Measurements from ENCODE around the gene GYS2. TPM values are rescaled to one million over a fixed set of nuclear protein-coding genes. Genes with fewer than 3 reads are reported as not detected.
"Not testable (repeated sequence)": the region's sequence is repeated elsewhere in the genome, so short reads cannot be mapped to it uniquely, and the experiment has no call there.

GYS2 gene
- total RNA-seq, 6 experiments from 2014 or later = not detected

- no peak overlapping the region for H3K4me3 Mint-ChIP-seq
These were observed 42.5 kb upstream of the GYS2 start for GRCh38 chr12:21647179-21647578.

GRCh38 chr12:21645041-21645500, 40.4 kb upstream of the GYS2 start:
- Mint-ChIP-seq H3K27ac (peak overlapping the region; percentile 56), H3K36me3 (ENCODE audit: low read depth) (peaks cover 57% of the 10 kb centered on the region), H3K4me1 (ENCODE audit: low read depth) (peaks cover 26% of the 10 kb centered on the region)
- H3K27me3 Mint-ChIP-seq (ENCODE audit: insufficient read depth); H3K9me3 Mint-ChIP-seq; H3K4me3 Mint-ChIP-seq; DNase-seq: not testable (repeated sequence)

More at GRCh38 chr12:21647179-21647578, 42.5 kb upstream of the GYS2 start:
- Mint-ChIP-seq H3K4me1 (ENCODE audit: low read depth) (peaks cover 38% of the 10 kb centered on the region), H3K36me3 (ENCODE audit: low read depth) (peaks cover 57% of the 10 kb centered on the region), H3K9me3 (no peaks in the 10 kb centered on the region), H3K27ac (no peak overlapping the region), H3K27me3 (ENCODE audit: insufficient read depth) (no peaks in the 10 kb centered on the region)
- no peak for DNase-seq
- TF ChIP-seq CTCF (IDR thresholded peaks at IDR 0.05) = no peak

GRCh38 chr12:21644516-21644915, 39.9 kb upstream of the GYS2 start:
- TF ChIP-seq CTCF (IDR thresholded peaks at IDR 0.05) = no peak
- H3K27ac Mint-ChIP-seq = no peak overlapping the region
- no peaks in the 10 kb centered on the region for H3K9me3 Mint-ChIP-seq
- H3K36me3 Mint-ChIP-seq (ENCODE audit: low read depth) = peaks cover 56% of the 10 kb centered on the region
- DNase-seq = no peak
- peaks cover 26% of the 10 kb centered on the region for H3K4me1 Mint-ChIP-seq (ENCODE audit: low read depth)
- H3K27me3 Mint-ChIP-seq (ENCODE audit: insufficient read depth) = no peaks in the 10 kb centered on the region
- no peak overlapping the region for H3K4me3 Mint-ChIP-seq

- H3K4me1 Mint-ChIP-seq (ENCODE audit: low read depth) = peaks cover 26% of the 10 kb centered on the region
- H3K36me3 Mint-ChIP-seq (ENCODE audit: low read depth) = peaks cover 51% of the 10 kb centered on the region
- no peak for DNase-seq
- no peaks in the 10 kb centered on the region for H3K9me3 Mint-ChIP-seq
- H3K27ac Mint-ChIP-seq = peak overlapping the region; percentile 37; the same call in 1 of the 2 replicates
- TF ChIP-seq CTCF (IDR thresholded peaks at IDR 0.05) = no peak
- H3K27me3 Mint-ChIP-seq (ENCODE audit: insufficient read depth) = no peaks in the 10 kb centered on the region
- no peak overlapping the region for H3K4me3 Mint-ChIP-seq
These were observed 39.1 kb upstream of the GYS2 start for GRCh38 chr12:21643758-21644157.

GRCh38 chr12:21642707-21643389, 38.2 kb upstream of the GYS2 start:
- TF ChIP-seq CTCF (IDR thresholded peaks at IDR 0.05) = no peak
- Mint-ChIP-seq H3K27ac (no peak overlapping the region), H3K9me3 (no peaks in the 10 kb centered on the region), H3K4me3 (no peak overlapping the region), H3K27me3 (ENCODE audit: insufficient read depth) (no peaks in the 10 kb centered on the region), H3K4me1 (ENCODE audit: low read depth) (peaks cover 26% of the 10 kb centered on the region), H3K36me3 (ENCODE audit: low read depth) (peaks cover 47% of the 10 kb centered on the region)
- no peak for DNase-seq

GRCh38 chr12:21638054-21638891, 33.6 kb upstream of the GYS2 start:
- no peak for DNase-seq
- no peak for TF ChIP-seq CTCF (IDR thresholded peaks at IDR 0.05)
- H3K4me3 Mint-ChIP-seq = no peak overlapping the region
- H3K9me3 Mint-ChIP-seq = no peaks in the 10 kb centered on the region
- peaks cover 8% of the 10 kb centered on the region; the same call in 1 of the 2 replicates for H3K4me1 Mint-ChIP-seq (ENCODE audit: low read depth)
- no peaks in the 10 kb centered on the region for H3K27me3 Mint-ChIP-seq (ENCODE audit: insufficient read depth)
- peaks cover 41% of the 10 kb centered on the region for H3K36me3 Mint-ChIP-seq (ENCODE audit: low read depth)
- H3K27ac Mint-ChIP-seq = 0 out of 2 replicates have a peak overlapping the region, but pooled peaks have one; percentile 5

All from HFFc6 (cell line).